CD14-positive monocyte (primary cell): Measurements from ENCODE around the gene NR1I3. TPM values are rescaled to one million over a fixed set of nuclear protein-coding genes. Genes with fewer than 3 reads are reported as not detected.

Experiments used
- DNase-seq, 3 donors: peaks; one replicate each; pipeline ENCODE4 v3.0.0-alpha.2; 2011 to 2022
- H2AFZ ChIP-seq: 2 replicates; pipeline ENCODE4 v1.6.0; 2012; ENCODE audit warnings: mild to moderate bottlenecking, low read depth, low read length, inconsistent platforms; ENCODE audit not compliant: insufficient read depth, poor library complexity, severe bottlenecking
- H3K27ac ChIP-seq, 2 donors: 1 replicate in 1 of 2; 2 replicates in 1 of 2; pipeline ENCODE4 v1.5.1; 2012 to 2013; ENCODE audit warnings: low read length in 2 of 2, control low read depth in 1 of 2, inconsistent platforms in 1 of 2, low read depth in 1 of 2, mild to moderate bottlenecking in 1 of 2
- H3K27me3 ChIP-seq, 2 donors: one replicate each; pipeline versions ENCODE4 v1.6.0 to v1.6.1; 2011 to 2013; ENCODE audit warnings: low read length in 2 of 2; ENCODE audit not compliant: control insufficient read depth in 2 of 2, insufficient read depth in 2 of 2
- H3K36me3 ChIP-seq, 2 donors: replicated peaks in 1 of 2; 1 replicate in 1 of 2; 2 replicates in 1 of 2; pipeline versions ENCODE4 v1.5.1 to v1.6.1; 2012 to 2013; ENCODE audit warnings: low read length in 2 of 2, control low read depth in 1 of 2, inconsistent platforms in 1 of 2, mild to moderate bottlenecking in 1 of 2; ENCODE audit not compliant: insufficient read depth in 2 of 2, control insufficient read depth in 1 of 2
- H3K4me1 ChIP-seq, 2 donors: 1 replicate in 1 of 2; 2 replicates in 1 of 2; pipeline versions ENCODE4 v1.5.1 to v1.6.1; 2012 to 2013; ENCODE audit warnings: low read length in 2 of 2, control low read depth in 1 of 2, inconsistent platforms in 1 of 2, mild to moderate bottlenecking in 1 of 2, moderate library complexity in 1 of 2; ENCODE audit not compliant: insufficient read depth in 2 of 2, control insufficient read depth in 1 of 2
- H3K4me2 ChIP-seq: replicated peaks from 2 replicates; pipeline ENCODE3; 2012; ENCODE audit warnings: low read length, moderate library complexity, mild to moderate bottlenecking; ENCODE audit not compliant: poor library complexity, severe bottlenecking; ENCODE audit errors: extremely low read depth
- H3K4me3 ChIP-seq, 3 experiments: fragments of 200-600 bp in 1 of 3; sonication (generic) in 1 of 3; replicated peaks in 1 of 3; 1 replicate in 2 of 3; 2 replicates in 1 of 3; pipeline ENCODE4 v1.5.1; 2011 to 2013; ENCODE audit warnings: low read length in 3 of 3, mild to moderate bottlenecking in 3 of 3, control low read depth in 2 of 3, low read depth in 2 of 3, inconsistent platforms in 1 of 3, moderate library complexity in 1 of 3
- H3K79me2 ChIP-seq: 2 replicates; pipeline ENCODE4 v1.6.0; 2012; ENCODE audit warnings: mild to moderate bottlenecking, control low read depth, inconsistent platforms, low read length, moderate library complexity; ENCODE audit not compliant: insufficient read depth
- H3K9ac ChIP-seq: 2 replicates; pipeline ENCODE4 v1.6.0; 2017; ENCODE audit warnings: low read length, mild to moderate bottlenecking; ENCODE audit not compliant: insufficient read depth, poor library complexity, severe bottlenecking
- H3K9me3 ChIP-seq, 2 donors: replicated peaks in 1 of 2; 1 replicate in 1 of 2; 2 replicates in 1 of 2; pipeline versions ENCODE4 v1.5.1 to v1.6.1; 2012 to 2013; ENCODE audit warnings: low read length in 2 of 2, control low read depth in 1 of 2; ENCODE audit not compliant: control insufficient read depth in 1 of 2, insufficient read depth in 1 of 2
- H4K20me1 ChIP-seq: 2 replicates; pipeline ENCODE4 v1.6.0; 2012; ENCODE audit warnings: mild to moderate bottlenecking, low read length, control low read depth, moderate library complexity; ENCODE audit not compliant: insufficient read depth
- H3K27ac Mint-ChIP-seq, 7 donors: one replicate each; pipeline ENCODE4 v1.8.0; 2020; ENCODE audit warnings: mild to moderate bottlenecking in 7 of 7, mixed read lengths in 7 of 7, moderate library complexity in 6 of 7, inconsistent platforms in 2 of 7
- H3K27me3 Mint-ChIP-seq, 3 donors: one replicate each; pipeline ENCODE4 v1.8.0; 2021 to 2022; ENCODE audit warnings: low read depth in 3 of 3, mild to moderate bottlenecking in 3 of 3, mixed read lengths in 3 of 3, moderate library complexity in 3 of 3, inconsistent platforms in 1 of 3
- H3K36me3 Mint-ChIP-seq, 2 donors: one replicate each; pipeline ENCODE4 v1.8.0; 2020; ENCODE audit warnings: mixed read lengths in 2 of 2, inconsistent platforms in 1 of 2, mild to moderate bottlenecking in 1 of 2
- H3K4me1 Mint-ChIP-seq: one replicate; pipeline ENCODE4 v1.8.0; 2020; ENCODE audit warnings: mild to moderate bottlenecking, mixed read lengths
- H3K4me3 Mint-ChIP-seq, 2 donors: one replicate each; pipeline ENCODE4 v1.8.0; 2020; ENCODE audit warnings: mild to moderate bottlenecking in 2 of 2, mixed read lengths in 2 of 2, moderate library complexity in 1 of 2
- H3K9me3 Mint-ChIP-seq, 7 donors: one replicate each; pipeline ENCODE4 v1.8.0; 2020 to 2022; ENCODE audit warnings: mixed read lengths in 7 of 7, mild to moderate bottlenecking in 6 of 7, moderate library complexity in 6 of 7, inconsistent platforms in 2 of 7
- CTCF ChIP-seq: fragments of 200-600 bp; IDR thresholded peaks from one replicate; pipeline ENCODE4 v1.8.0; 2022; ENCODE audit warnings: antibody characterized with exemption, mild to moderate bottlenecking
- WGBS: methylation state at CpG from one replicate; pipeline ENCODE4 v1.1.5; 2013; ENCODE audit warnings: missing lambda C conversion rate; ENCODE audit not compliant: insufficient coverage; 5-methylcytosine and 5-hydroxymethylcytosine counted together
- intact Hi-C, 2 donors: fragments of 100-400 bp; cut with micrococcal nuclease; formaldehyde crosslinking; loops; one replicate each; pipeline versions ENCODE4 v1.15.0 to v1.15.1; 2023
- polyA plus RNA-seq, 3 donors: library from polyadenylated mRNA; depleted of rRNA in 1 of 3; unstranded in 2 of 3; stranded (reverse) in 1 of 3; fragments of 300-500 nt in 2 of 3; fragments of >200 nt in 1 of 3; fragmentation: Illumina TruSeq in 2 of 3; gene quantifications; 1 replicate in 2 of 3; 2 replicates in 1 of 3; pipeline ENCODE4 v1.2.3, GENCODE V29; 2012 to 2021

Gene NR1I3
- polyA plus RNA-seq, 3 donors = not detected

- DNase-seq = no peak
- no peak overlapping the region for H3K4me3 ChIP-seq
- no peak overlapping the region for H3K9ac ChIP-seq
- 89% methylated on average over 4 of the region's 5 CpGs for WGBS
- intact Hi-C loops = no loop called here
- no peaks in the 10 kb centered on the region for H4K20me1 ChIP-seq
- peaks cover 12% of the 10 kb centered on the region for H3K4me1 Mint-ChIP-seq
- no peak overlapping the region for H3K27ac Mint-ChIP-seq
- no peak overlapping the region for H3K27ac ChIP-seq
- no peak overlapping the region for H2AFZ ChIP-seq
- no peak overlapping the region for H3K4me2 ChIP-seq
- H3K27me3 Mint-ChIP-seq = peaks cover 18 to 25% (median 21%) of the 10 kb centered on the region in 3 donors
- peaks cover 0 to 3% (median 0%) of the 10 kb centered on the region in 7 donors for H3K9me3 Mint-ChIP-seq
- peaks cover 12 to 17% of the 10 kb centered on the region in 2 donors for H3K27me3 ChIP-seq
- peaks cover 12 to 16% of the 10 kb centered on the region in 2 donors for H3K4me1 ChIP-seq
- TF ChIP-seq CTCF = no peak
- no peaks in the 10 kb centered on the region for H3K36me3 Mint-ChIP-seq
- H3K4me3 Mint-ChIP-seq = no peak overlapping the region
- no peaks in the 10 kb centered on the region for H3K36me3 ChIP-seq
- no peaks in the 10 kb centered on the region for H3K79me2 ChIP-seq
- H3K9me3 ChIP-seq = peaks cover 0 to 4% of the 10 kb centered on the region in 2 donors
Measured at GRCh38 chr1:161265305-161265704, 27.3 kb upstream of the NR1I3 start.

GRCh38 chr1:161261261-161262235 lies 23.5 kb upstream of the NR1I3 start:
- no peaks in the 10 kb centered on the region for H3K79me2 ChIP-seq
- H3K4me1 ChIP-seq = peaks cover 8 to 10% of the 10 kb centered on the region in 2 donors
- H3K4me3 ChIP-seq = no peak overlapping the region
- peaks cover 52 to 58% (median 54%) of the 10 kb centered on the region in 3 donors for H3K27me3 Mint-ChIP-seq
- peaks cover 12 to 14% of the 10 kb centered on the region in 2 donors for H3K36me3 Mint-ChIP-seq
- H3K27me3 ChIP-seq = peaks cover 39 to 54% of the 10 kb centered on the region in 2 donors
- no peak overlapping the region for H3K9ac ChIP-seq
- no peak for DNase-seq
- no peak for TF ChIP-seq CTCF
- H3K9me3 ChIP-seq = peaks cover 21 to 39% of the 10 kb centered on the region in 2 donors
- no peaks in the 10 kb centered on the region for H4K20me1 ChIP-seq
- H3K27ac ChIP-seq = no peak overlapping the region
- intact Hi-C loops = no loop called here
- no peak overlapping the region for H3K27ac Mint-ChIP-seq
- peaks cover 16% of the 10 kb centered on the region for H3K4me1 Mint-ChIP-seq
- 79% methylated on average over 2 of the region's 12 CpGs for WGBS
- no peaks in the 10 kb centered on the region for H3K36me3 ChIP-seq
- no peak overlapping the region for H3K4me2 ChIP-seq
- no peak overlapping the region for H2AFZ ChIP-seq
- peaks cover 18 to 26% (median 20%) of the 10 kb centered on the region in 7 donors for H3K9me3 Mint-ChIP-seq
- H3K4me3 Mint-ChIP-seq = no peak overlapping the region
